Panc1 (cell line): ENCODE results near the gene FAM3C. TPM values are rescaled to one million over a fixed set of nuclear protein-coding genes. Genes with fewer than 3 reads are reported as not detected.

Source experiments
- ATAC-seq: fragments of 200-7000 bp; cut with Tn5 transposase; 2 replicates; pipeline ENCODE4 v1.9.1; 2020; ENCODE audit warnings: mild to moderate bottlenecking, moderate library complexity
- BruUV-seq: library from RNA; stranded (reverse); fragments of 400-500 nt; replicated peaks from 2 replicates; lab custom pipeline; 2021; lab: Mats Ljungman, UMichigan
- CTCF ChIA-PET: fragments of 300-600 bp; sonication (Branson Sonifier 250); formaldehyde crosslinking; loops from one replicate; lab custom pipeline; 2022; ENCODE audit warnings: antibody characterized with exemption; lab: Charles Lee
- POLR2A ChIA-PET: fragments of 300-600 bp; sonication (Branson Sonifier 250); formaldehyde crosslinking; loops from one replicate; lab custom pipeline; 2022; ENCODE audit warnings: antibody characterized with exemption; lab: Charles Lee
- DNase-seq: peaks from one replicate; pipeline ENCODE4 v3.0.0-alpha.2; 2010; ENCODE audit warnings: low read depth, low spot score
- H3K27ac ChIP-seq: 2 replicates; pipeline ENCODE4 v1.5.1; 2011; ENCODE audit warnings: mild to moderate bottlenecking, low read length, inconsistent platforms
- H3K27me3 ChIP-seq: fragments of 200-500 bp; sonication (Bioruptor generic); 2 replicates; pipeline ENCODE4 v1.6.0; 2014; ENCODE audit warnings: low read length, inconsistent platforms; ENCODE audit not compliant: control insufficient read depth, insufficient read depth
- H3K36me3 ChIP-seq: fragments of 200-500 bp; sonication (Bioruptor generic); 2 replicates; pipeline ENCODE4 v1.5.1; 2014; ENCODE audit warnings: inconsistent platforms, mild to moderate bottlenecking, low read length, moderate library complexity; ENCODE audit not compliant: control insufficient read depth, insufficient read depth
- H3K4me1 ChIP-seq: 2 replicates; pipeline ENCODE4 v1.5.1; 2011; ENCODE audit warnings: inconsistent platforms, mild to moderate bottlenecking, low read length, moderate library complexity; ENCODE audit not compliant: control insufficient read depth, insufficient read depth
- H3K4me3 ChIP-seq, 2 experiments: 2 replicates each; pipeline ENCODE4 v1.5.1; 2011 to 2012; ENCODE audit warnings: low read depth in 2 of 2, low read length in 2 of 2, mild to moderate bottlenecking in 2 of 2, inconsistent platforms in 1 of 2, moderate library complexity in 1 of 2
- H3K9me3 ChIP-seq: fragments of 200-500 bp; sonication (Bioruptor generic); 2 replicates; pipeline ENCODE4 v1.5.1; 2014; ENCODE audit warnings: low read depth, mild to moderate bottlenecking, inconsistent platforms, low read length, moderate library complexity; ENCODE audit not compliant: control insufficient read depth, insufficient read depth
- CTCF ChIP-seq: fragments of 450-650 bp; IDR thresholded peaks from 2 replicates; pipeline ENCODE4 v1.5.1; 2017; ENCODE audit warnings: mild to moderate bottlenecking
- POLR2AphosphoS5 ChIP-seq: IDR thresholded peaks from 2 replicates; pipeline ENCODE4 v1.6.1; 2012; ENCODE audit warnings: mild to moderate bottlenecking, low read depth, low read length, moderate library complexity
- REST ChIP-seq, 2 experiments: IDR thresholded peaks; 2 replicates each; pipeline ENCODE4 v1.6.1; 2011 to 2012; ENCODE audit warnings: low read depth in 2 of 2, control low read depth in 1 of 2, low read length in 1 of 2, mild to moderate bottlenecking in 1 of 2, moderate library complexity in 1 of 2; ENCODE audit not compliant: insufficient read depth in 1 of 2
- SIN3A ChIP-seq: IDR thresholded peaks from 2 replicates; pipeline ENCODE4 v1.6.1; 2012; ENCODE audit warnings: low read depth, mild to moderate bottlenecking, low read length, moderate library complexity, borderline replicate concordance; ENCODE audit not compliant: insufficient read depth
- TCF7L2 ChIP-seq: IDR thresholded peaks from 2 replicates; pipeline ENCODE4 v1.6.1; 2011; ENCODE audit warnings: mild to moderate bottlenecking, low read depth, low read length, inconsistent platforms
- in situ Hi-C: cut with HindIII; loops from 2 replicates; pipeline ENCODE4 v1.10.0; 2016; ENCODE audit warnings: low sequenced_read_pairs, low pct_unique_long_range_greater_than_20kb
- intact Hi-C: fragments of 100-400 bp; cut with micrococcal nuclease; formaldehyde crosslinking; loops from one replicate; pipeline ENCODE4 v1.10.0; 2022; ENCODE audit not compliant: unreplicated experiment
- total RNA-seq: library from RNA; stranded (reverse); gene quantifications from one replicate; pipeline ENCODE4 v1.2.1, GENCODE V29; 2021; ENCODE audit not compliant: unreplicated experiment

The FAM3C gene
- total RNA-seq, 1 experiment from 2014 or later, result 55.4 TPM

- H3K4me3 ChIP-seq, result no peak overlapping the region
- no peaks in the 10 kb centered on the region for H3K9me3 ChIP-seq
- POLR2A ChIA-PET, result interaction anchor here (1.3 kb wide), 1 partner anchor 10 kb away, joined by 4 read pairs; no protein-coding TSS in a partner anchor
- no peaks in the 10 kb centered on the region for H3K4me1 ChIP-seq
- ATAC-seq (no peak), DNase-seq (no peak)
- H3K27me3 ChIP-seq, result no peaks in the 10 kb centered on the region
- peaks cover 9% of the 10 kb centered on the region; the same call in 1 of the 2 replicates for H3K36me3 ChIP-seq
- in situ Hi-C loops, result no loop called here
- TF ChIP-seq TCF7L2 (no peak), POLR2AphosphoS5 (no peak), SIN3A (no peak), CTCF (no peak), REST (IDR thresholded peaks at IDR 0.05; ENCODE audit: insufficient read depth in 1 of 2, low read depth in 2 of 2, low read length in 1 of 2) (no peak)
- intact Hi-C loops, result no loop called here
- CTCF ChIA-PET, result no interaction called here
- no TSS peak for BruUV-seq
- H3K27ac ChIP-seq, result no peak overlapping the region
These were observed 16.2 kb downstream of the FAM3C start for GRCh38 chr7:121379930-121380329.

- ChIA-PET CTCF (no interaction called here), POLR2A (no interaction called here)
- no peaks in the 10 kb centered on the region for H3K27me3 ChIP-seq
- no TSS peak for BruUV-seq
- in situ Hi-C loops, result no loop called here
- H3K27ac ChIP-seq, result no peak overlapping the region
- intact Hi-C loops, result no loop called here
- peaks cover 17% of the 10 kb centered on the region; the same call in 1 of the 2 replicates for H3K36me3 ChIP-seq
- no peak for DNase-seq
- H3K9me3 ChIP-seq, result no peaks in the 10 kb centered on the region
- no peak for ATAC-seq
- H3K4me1 ChIP-seq, result no peaks in the 10 kb centered on the region
- no peak overlapping the region for H3K4me3 ChIP-seq
- TF ChIP-seq SIN3A (no peak), TCF7L2 (no peak), REST (IDR thresholded peaks at IDR 0.05; ENCODE audit: insufficient read depth in 1 of 2, low read depth in 2 of 2, low read length in 1 of 2) (no peak), POLR2AphosphoS5 (no peak), CTCF (no peak)
These were observed 19.1 kb downstream of the FAM3C start for GRCh38 chr7:121376979-121377378.
